Measurements from ENCODE around the gene RAET1L. TPM values are rescaled to one million over a fixed set of nuclear protein-coding genes. Genes with fewer than 3 reads are reported as not detected.
"Not testable (repeated sequence)": the region's sequence is repeated elsewhere in the genome, so short reads cannot be mapped to it uniquely, and the experiment has no call there.

The RAET1L gene
- total and polyA plus RNA-seq, 2 of the 4 experiments (the other 2 are of a cell fraction) = not detected

DNA sequence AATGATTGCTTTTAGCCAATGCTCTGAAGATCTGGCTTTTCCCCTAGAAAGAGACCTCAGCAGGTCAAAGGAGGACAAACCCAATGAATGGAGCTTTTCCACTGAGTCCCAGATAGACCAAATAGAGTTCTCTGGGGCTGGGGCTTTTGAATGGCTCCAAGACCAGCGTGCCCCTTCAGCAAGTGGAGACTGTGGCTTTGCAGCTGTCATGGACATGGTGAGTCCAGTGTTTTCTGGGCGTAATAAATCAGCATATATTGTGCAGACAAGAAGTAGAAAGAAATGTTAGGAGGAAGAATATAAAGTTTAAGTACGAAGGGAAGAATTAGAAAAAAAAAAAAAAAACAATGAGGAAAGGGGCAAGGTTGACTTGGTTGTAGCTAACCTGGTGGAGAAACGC is 33.5 kb downstream of the RAET1L start:
- Histone ChIP-seq H3K23ac (ENCODE audit: low read depth, low read length) (no peak overlapping the region), H4K91ac (ENCODE audit: insufficient read depth, low read depth, low read length) (no peak overlapping the region), H3K56ac (ENCODE audit: extremely low read depth, insufficient read depth, low read length) (no peak overlapping the region), H3K9me1 (ENCODE audit: insufficient read depth, low read length) (no peaks in the 10 kb centered on the region), H2AK5ac (ENCODE audit: low read depth, low read length) (no peak overlapping the region), H3K4me2 (ENCODE audit: low read depth, low read length) (no peak overlapping the region), H4K20me1 (ENCODE audit: insufficient read depth, low read length) (no peaks in the 10 kb centered on the region; the same call in 1 of the 2 replicates), H4K5ac (ENCODE audit: low read depth, low read length) (no peak overlapping the region), H3K4me1 (ENCODE audit: control insufficient read depth, insufficient read depth, low read length) (no peaks in the 10 kb centered on the region), H2BK15ac (ENCODE audit: low read depth, low read length) (no peak overlapping the region), H4K8ac (ENCODE audit: low read depth in 2 of 2, low read length in 2 of 2) (no peak overlapping the region), H2BK120ac (ENCODE audit: low read depth, low read length) (no peak overlapping the region), H3K36me3 (ENCODE audit: control insufficient read depth, insufficient read depth, low read length) (no peaks in the 10 kb centered on the region), H3K4ac (ENCODE audit: low read depth, low read length) (no peak overlapping the region), H2BK5ac (ENCODE audit: low read depth, low read length, poor library complexity, severe bottlenecking) (no peak overlapping the region), H3K27me3 (ENCODE audit: control insufficient read depth, insufficient read depth, low read length) (peaks cover 75% of the 10 kb centered on the region), H2BK20ac (ENCODE audit: low read depth, low read length) (no peak overlapping the region), H3K27ac (ENCODE audit: insufficient read depth, low read length) (no peak overlapping the region), H2AK9ac (replicated peaks; ENCODE audit: low read depth, low read length, poor library complexity) (no peak overlapping the region), H3K79me1 (ENCODE audit: low read depth in 1 of 2, low read length in 2 of 2) (no peaks in the 10 kb centered on the region), H3K9me3 (ENCODE audit: control insufficient read depth, insufficient read depth, low read length) (peaks cover 19% of the 10 kb centered on the region), H3K18ac (ENCODE audit: low read depth, low read length) (no peak overlapping the region), H3K9ac (ENCODE audit: low read depth, low read length) (no peak overlapping the region), H2AFZ (replicated peaks; ENCODE audit: low read length, poor library complexity) (no peak overlapping the region), H3K14ac (replicated peaks; ENCODE audit: low read depth, low read length) (no peak overlapping the region), H3K4me3 (ENCODE audit: insufficient read depth, low read depth, low read length) (no peak overlapping the region)
- ChIA-PET POLR2A (ENCODE audit: unreplicated experiment) (no interaction called here), CTCF (interaction anchor here (0.6 kb wide), 1 partner anchor 492 kb away, joined by 3 read pairs; no protein-coding TSS in a partner anchor)
- 17 to 100% methylated on average over 1 of the region's 4 CpGs for WGBS, 2 experiments (ENCODE audit: extremely low coverage in 2 of 2, insufficient read length in 1 of 2)
- intact Hi-C loops (cut with micrococcal nuclease) = no loop called here
- dilution Hi-C loops (cut with HindIII; ENCODE audit: low sequenced_read_pairs, unreplicated experiment) = no loop called here
- no TSS peak for BruUV-seq (replicated peaks)
- no peak for ATAC-seq (ENCODE audit: low read depth)
- in situ Hi-C loops (cut with MboI; ENCODE audit: low sequenced_read_pairs) = no loop called here
- TF ChIP-seq NFE2L2 (IDR thresholded peaks at IDR 0.05; ENCODE audit: low read depth, low read length) (no peak), MAZ (IDR thresholded peaks at IDR 0.05; ENCODE audit: borderline replicate concordance, low read depth, low read length) (no peak), BHLHE40 (IDR thresholded peaks at IDR 0.05; ENCODE audit: low read depth, low read length) (no peak), RFX5 (IDR thresholded peaks at IDR 0.05; ENCODE audit: low read depth, low read length) (no peak)
- no peak for DNase-seq

DNA sequence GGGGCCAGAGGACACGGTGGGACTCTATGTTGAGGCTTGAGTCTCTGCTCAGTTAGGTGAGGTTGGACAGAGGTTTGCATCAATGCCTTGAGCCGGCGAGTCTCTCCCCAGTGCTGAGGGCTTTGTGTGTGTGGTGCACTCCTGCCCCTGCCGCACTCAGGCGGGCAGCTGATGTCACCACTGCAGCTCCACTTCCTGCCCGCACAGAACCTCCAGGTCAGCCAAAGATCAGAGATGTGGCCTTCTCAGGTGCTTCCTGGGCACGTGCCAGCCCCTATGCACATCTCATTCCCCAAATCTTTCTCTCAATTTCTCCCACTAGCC is 33.9 kb downstream of the RAET1L start:
- H3K4ac ChIP-seq (ENCODE audit: low read depth, low read length); DNase-seq; H2AK9ac ChIP-seq (replicated peaks; ENCODE audit: low read depth, low read length, poor library complexity); H4K8ac ChIP-seq (ENCODE audit: low read depth in 2 of 2, low read length in 2 of 2); H4K5ac ChIP-seq (ENCODE audit: low read depth, low read length); ATAC-seq (ENCODE audit: low read depth); H3K79me1 ChIP-seq (ENCODE audit: low read depth in 1 of 2, low read length in 2 of 2); H2BK5ac ChIP-seq (ENCODE audit: low read depth, low read length, poor library complexity, severe bottlenecking); H3K23ac ChIP-seq (ENCODE audit: low read depth, low read length); in situ Hi-C loops (cut with MboI; ENCODE audit: low sequenced_read_pairs); H2BK15ac ChIP-seq (ENCODE audit: low read depth, low read length); dilution Hi-C loops (cut with HindIII; ENCODE audit: low sequenced_read_pairs, unreplicated experiment); H3K4me3 ChIP-seq (ENCODE audit: insufficient read depth, low read depth, low read length); H3K9ac ChIP-seq (ENCODE audit: low read depth, low read length); H3K14ac ChIP-seq (replicated peaks; ENCODE audit: low read depth, low read length); H3K36me3 ChIP-seq (ENCODE audit: control insufficient read depth, insufficient read depth, low read length); H2AK5ac ChIP-seq (ENCODE audit: low read depth, low read length); H3K4me2 ChIP-seq (ENCODE audit: low read depth, low read length); H2BK120ac ChIP-seq (ENCODE audit: low read depth, low read length); intact Hi-C loops (cut with micrococcal nuclease); H3K18ac ChIP-seq (ENCODE audit: low read depth, low read length); H2AFZ ChIP-seq (replicated peaks; ENCODE audit: low read length, poor library complexity); H4K20me1 ChIP-seq (ENCODE audit: insufficient read depth, low read length); H2BK20ac ChIP-seq (ENCODE audit: low read depth, low read length); H4K91ac ChIP-seq (ENCODE audit: insufficient read depth, low read depth, low read length); POLR2A ChIA-PET (ENCODE audit: unreplicated experiment); BruUV-seq (replicated peaks); H3K9me1 ChIP-seq (ENCODE audit: insufficient read depth, low read length); H3K4me1 ChIP-seq (ENCODE audit: control insufficient read depth, insufficient read depth, low read length); H3K56ac ChIP-seq (ENCODE audit: extremely low read depth, insufficient read depth, low read length); CTCF ChIA-PET; H3K27ac ChIP-seq (ENCODE audit: insufficient read depth, low read length): not testable (repeated sequence)
- H3K9me3 ChIP-seq (ENCODE audit: control insufficient read depth, insufficient read depth, low read length) = peaks cover 19% of the 10 kb centered on the region
- no CpG with 5 or more reads among the region's 7 CpGs for WGBS, 2 experiments (ENCODE audit: extremely low coverage in 2 of 2, insufficient read length in 1 of 2)
- peaks cover 76% of the 10 kb centered on the region for H3K27me3 ChIP-seq (ENCODE audit: control insufficient read depth, insufficient read depth, low read length)

All from IMR-90 (cell line).